Measurements from ENCODE around the gene MCC.

MCC gene

GRCh38 chr5:113347572-113347971 is 140.7 kb downstream of the MCC start:
- ChIA-PET CTCF (no interaction called here), POLR2A (no interaction called here)
- DNase-seq (ENCODE audit: extremely low spot score): no peak
- no peak for TF ChIP-seq FOXK2 (IDR thresholded peaks at IDR 0.05)
- TF ChIP-seq CTBP1 (IDR thresholded peaks at IDR 0.05; ENCODE audit: borderline replicate concordance): no peak
- no peak for TF ChIP-seq ARNT (IDR thresholded peaks at IDR 0.05)
- no peak for TF ChIP-seq ZNF384 (IDR thresholded peaks at IDR 0.05)
- no peak for TF ChIP-seq LEF1 (IDR thresholded peaks at IDR 0.05; ENCODE audit: borderline replicate concordance)

DNA sequence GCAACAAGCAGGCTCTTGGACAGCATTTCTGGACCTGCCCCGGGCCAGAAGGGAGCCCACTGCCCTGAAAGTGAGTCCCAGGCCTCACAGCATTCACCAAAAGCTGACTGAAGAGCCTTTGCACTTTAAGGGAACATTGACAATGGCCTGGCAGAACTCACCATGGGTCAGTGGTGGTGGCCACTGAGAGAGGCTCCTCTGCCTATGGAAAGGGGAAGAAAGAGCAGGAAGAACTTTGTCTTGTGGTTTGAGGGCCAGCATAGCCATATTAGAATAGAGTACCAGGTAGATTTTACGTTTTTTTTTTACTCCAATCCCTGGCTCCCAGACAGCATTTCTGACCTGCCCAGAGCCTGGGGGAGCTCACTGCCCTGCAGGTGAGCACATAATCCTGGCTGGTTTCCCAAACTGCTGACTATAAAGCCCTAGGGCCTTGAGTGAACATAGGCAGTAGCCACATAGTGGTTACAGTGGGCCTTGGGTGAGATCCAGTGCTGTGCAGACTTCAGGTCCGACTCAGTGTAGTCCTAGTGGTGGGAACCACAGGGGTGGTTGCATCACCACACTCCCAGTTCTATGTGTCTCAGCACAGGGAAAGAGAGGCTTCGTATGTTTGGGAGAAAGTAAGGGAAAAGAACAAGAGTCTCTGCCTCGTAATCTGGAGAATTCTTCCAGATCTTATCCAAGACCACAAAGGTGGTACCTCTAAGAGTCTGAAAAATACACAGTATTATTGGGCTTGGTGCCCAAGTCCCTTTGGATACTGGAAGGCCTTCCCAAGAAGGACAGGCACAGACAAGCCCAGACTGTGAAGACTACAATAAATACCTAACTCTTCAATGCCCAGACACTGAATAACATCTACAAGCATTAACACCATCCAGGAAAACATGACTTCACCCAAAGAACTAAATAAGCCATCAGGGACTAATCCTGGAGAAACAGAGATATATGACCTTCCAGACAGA is 143.0 kb downstream of the MCC start:
- ChIA-PET POLR2A (no interaction called here), CTCF (no interaction called here)
- no peak for DNase-seq (ENCODE audit: extremely low spot score)

DNA sequence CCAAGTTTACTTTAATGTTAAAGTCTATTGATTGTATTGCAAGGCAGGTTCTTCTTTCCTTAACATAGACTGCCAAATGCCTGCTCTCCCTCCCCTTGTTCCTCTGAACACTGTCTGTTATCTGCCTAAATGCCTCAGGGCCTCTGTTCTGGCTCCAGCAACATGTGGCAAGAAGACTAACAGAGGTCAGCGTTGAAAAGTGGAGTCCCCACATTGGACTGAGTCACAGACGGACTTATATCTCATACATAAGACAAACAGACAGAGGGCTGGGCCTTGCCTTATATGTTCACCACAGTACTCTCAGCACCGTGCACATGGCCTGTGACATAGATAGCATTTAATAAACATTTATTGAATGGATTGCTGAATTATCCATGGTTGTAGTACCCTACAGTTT is 144.9 kb downstream of the MCC start:
- ChIA-PET POLR2A (no interaction called here), CTCF (no interaction called here)
- DNase-seq (ENCODE audit: extremely low spot score): no peak
- TF ChIP-seq TARDBP (IDR thresholded peaks at IDR 0.05) (no peak), ARNT (IDR thresholded peaks at IDR 0.05) (no peak), ELF4 (IDR thresholded peaks at IDR 0.05) (no peak), ZNF384 (IDR thresholded peaks at IDR 0.05) (no peak), FOXM1 (IDR thresholded peaks at IDR 0.05; ENCODE audit: borderline replicate concordance) (no peak), BHLHE40 (IDR thresholded peaks at IDR 0.05; ENCODE audit: borderline replicate concordance) (no peak), FOXA1 (IDR thresholded peaks at IDR 0.05) (no peak), FOXK2 (IDR thresholded peaks at IDR 0.05) (no peak), PKNOX1 (IDR thresholded peaks at IDR 0.05) (no peak), L3MBTL2 (conservative IDR thresholded peaks at IDR 0.05) (no peak), SUZ12 (IDR thresholded peaks at IDR 0.05) (no peak), HDGF (IDR thresholded peaks at IDR 0.05; ENCODE audit: borderline replicate concordance) (no peak)

More for the DNA sequence above, 143.0 kb downstream of the MCC start:
- no peak for TF ChIP-seq BHLHE40 (IDR thresholded peaks at IDR 0.05; ENCODE audit: borderline replicate concordance)
- TF ChIP-seq CTBP1 (IDR thresholded peaks at IDR 0.05; ENCODE audit: borderline replicate concordance): no peak
- TF ChIP-seq HDGF (IDR thresholded peaks at IDR 0.05; ENCODE audit: borderline replicate concordance): no peak
- no peak for TF ChIP-seq PKNOX1 (IDR thresholded peaks at IDR 0.05)
- TF ChIP-seq FOXK2 (IDR thresholded peaks at IDR 0.05): no peak
- no peak for TF ChIP-seq TARDBP (IDR thresholded peaks at IDR 0.05)
- TF ChIP-seq SP1 (IDR thresholded peaks at IDR 0.05): no peak
- TF ChIP-seq L3MBTL2 (conservative IDR thresholded peaks at IDR 0.05): no peak
- TF ChIP-seq ELF4 (IDR thresholded peaks at IDR 0.05): no peak
- no peak for TF ChIP-seq LEF1 (IDR thresholded peaks at IDR 0.05; ENCODE audit: borderline replicate concordance)
- no peak for TF ChIP-seq SUZ12 (IDR thresholded peaks at IDR 0.05)

DNA sequence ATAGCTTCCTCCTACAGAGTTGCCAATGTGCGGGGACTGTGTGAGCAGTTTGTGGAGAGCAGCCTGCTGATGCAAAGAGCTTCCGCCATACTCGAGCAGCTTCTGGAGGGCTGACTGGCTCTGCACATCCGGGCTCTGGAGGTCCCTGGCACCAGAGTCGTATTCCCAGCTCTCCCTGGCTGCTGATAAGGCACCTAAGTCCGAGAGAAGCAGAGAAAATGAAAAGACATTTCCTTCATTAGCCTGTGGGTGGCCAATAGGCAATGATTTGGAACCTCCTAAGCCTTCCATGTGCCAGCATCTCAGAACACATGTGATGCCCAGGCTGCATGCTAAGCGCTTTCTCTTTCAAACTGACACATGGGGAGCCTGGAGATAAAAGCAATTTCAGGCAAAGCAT is 147.7 kb downstream of the MCC start:
- ChIA-PET POLR2A (no interaction called here), CTCF (interaction anchor here (1.1 kb wide), 1 partner anchor 271 kb away, joined by 5 read pairs; no protein-coding TSS in a partner anchor)
- TF ChIP-seq BHLHE40 (IDR thresholded peaks at IDR 0.05; ENCODE audit: borderline replicate concordance) (no peak), TARDBP (IDR thresholded peaks at IDR 0.05) (no peak), ELF4 (IDR thresholded peaks at IDR 0.05) (no peak), FOXA1 (IDR thresholded peaks at IDR 0.05) (no peak), FOXM1 (IDR thresholded peaks at IDR 0.05; ENCODE audit: borderline replicate concordance) (no peak), L3MBTL2 (conservative IDR thresholded peaks at IDR 0.05) (no peak), HDGF (IDR thresholded peaks at IDR 0.05; ENCODE audit: borderline replicate concordance) (no peak), SP1 (IDR thresholded peaks at IDR 0.05) (no peak), NFRKB (IDR thresholded peaks at IDR 0.05) (no peak), ARNT (IDR thresholded peaks at IDR 0.05) (no peak), LEF1 (IDR thresholded peaks at IDR 0.05; ENCODE audit: borderline replicate concordance) (no peak), PKNOX1 (IDR thresholded peaks at IDR 0.05) (no peak)
- no peak for DNase-seq (ENCODE audit: extremely low spot score)

DNA sequence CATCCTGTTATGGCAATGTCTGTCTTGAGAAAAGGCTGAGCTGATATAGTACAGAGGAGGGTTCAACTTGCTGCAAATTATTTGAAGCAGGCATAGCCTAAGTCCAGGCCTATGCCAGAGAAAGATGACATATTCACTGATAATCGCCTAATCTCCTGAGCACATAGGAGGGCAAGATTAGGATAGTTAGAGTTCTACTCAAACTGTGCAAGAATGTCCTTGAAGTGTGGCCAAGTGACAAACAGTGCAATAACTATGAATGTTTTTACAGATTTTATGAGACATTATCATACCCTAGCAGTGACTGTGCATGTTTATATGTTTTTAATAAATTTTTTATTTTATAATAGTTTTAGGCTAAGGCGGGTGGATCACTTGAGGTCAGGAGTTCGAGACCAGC is 149.6 kb downstream of the MCC start:
- ChIA-PET POLR2A (no interaction called here), CTCF (interaction anchor here (0.7 to 1.2 kb wide), 2 partner anchors 249 to 268 kb away, joined by 3 read pairs; no protein-coding TSS in a partner anchor)
- DNase-seq (ENCODE audit: extremely low spot score): no peak
- TF ChIP-seq LEF1 (IDR thresholded peaks at IDR 0.05; ENCODE audit: borderline replicate concordance): no peak
- no peak for TF ChIP-seq BHLHE40 (IDR thresholded peaks at IDR 0.05; ENCODE audit: borderline replicate concordance)
- TF ChIP-seq SUZ12 (IDR thresholded peaks at IDR 0.05): no peak
- TF ChIP-seq PKNOX1 (IDR thresholded peaks at IDR 0.05): no peak
- TF ChIP-seq FOXM1 (IDR thresholded peaks at IDR 0.05; ENCODE audit: borderline replicate concordance): no peak
- TF ChIP-seq TARDBP (IDR thresholded peaks at IDR 0.05): no peak
- no peak for TF ChIP-seq CTBP1 (IDR thresholded peaks at IDR 0.05; ENCODE audit: borderline replicate concordance)
- TF ChIP-seq ARNT (IDR thresholded peaks at IDR 0.05): no peak
